Activated CD8-positive, alpha-beta memory T cell treated with anti-CD3 and anti-CD28 coated beads for 48 hours (primary cell): ENCODE results near the gene HDAC11.
"Not testable (repeated sequence)": the region's sequence is repeated elsewhere in the genome, so short reads cannot be mapped to it uniquely, and the experiment has no call there.

Experiments used
- DNase-seq, 3 experiments: peaks; one replicate each; pipeline ENCODE4 v3.0.0-alpha.2; 2020; ENCODE audit warnings: low read depth in 2 of 3, low spot score in 2 of 3

HDAC11 gene

GRCh38 chr3:13479582-13480339, at the start of gene HDAC11:
Gene HDAC11 (plus strand): TSS chr3:13480306. CDS start chr3:13480348, 42 bp downstream.
- peak; percentile 86 to 94 (median 93) for DNase-seq

- DNase-seq: not testable (repeated sequence)
Observed at GRCh38 chr3:13430411-13430875, 49.7 kb upstream of the HDAC11 start.

- DNase-seq: no peak
Observed at GRCh38 chr3:13432093-13432492, 48.0 kb upstream of the HDAC11 start.

GRCh38 chr3:13433912-13434311, 46.2 kb upstream of the HDAC11 start:
- DNase-seq: no peak

- not testable (repeated sequence) for DNase-seq
Observed at GRCh38 chr3:13436213-13436612, 43.9 kb upstream of the HDAC11 start.

GRCh38 chr3:13440204-13440817, 39.8 kb upstream of the HDAC11 start:
- DNase-seq: no peak

GRCh38 chr3:13442882-13443281, 37.2 kb upstream of the HDAC11 start:
- not testable (repeated sequence) for DNase-seq

- DNase-seq: no peak
Observed at GRCh38 chr3:13451301-13451673, 28.8 kb upstream of the HDAC11 start.

GRCh38 chr3:13452490-13453335, 27.4 kb upstream of the HDAC11 start:
- DNase-seq: no peak

GRCh38 chr3:13455644-13456043, 24.5 kb upstream of the HDAC11 start:
- DNase-seq: no peak

- DNase-seq: no peak
Observed at GRCh38 chr3:13457593-13457992, 22.5 kb upstream of the HDAC11 start.

GRCh38 chr3:13459605-13460340, 20.3 kb upstream of the HDAC11 start:
- no peak for DNase-seq

GRCh38 chr3:13460341-13460736, 19.8 kb upstream of the HDAC11 start:
- DNase-seq: no peak

GRCh38 chr3:13461169-13462124, 18.7 kb upstream of the HDAC11 start:
- peak; percentile 56 to 84 (median 65) for DNase-seq

- no peak for DNase-seq
Observed at GRCh38 chr3:13462125-13462629, 17.9 kb upstream of the HDAC11 start.

- no peak for DNase-seq
Observed at GRCh38 chr3:13462822-13463221, 17.3 kb upstream of the HDAC11 start.

GRCh38 chr3:13463618-13464400, 16.3 kb upstream of the HDAC11 start:
- DNase-seq: no peak

GRCh38 chr3:13465236-13465873, 14.8 kb upstream of the HDAC11 start:
- DNase-seq: no peak
